ENCODE results near the gene APLNR. TPM values are rescaled to one million over a fixed set of nuclear protein-coding genes. Genes with fewer than 3 reads are reported as not detected.

Gene APLNR
- total and polyA plus RNA-seq, 2 experiments from 2014 or later = 0.18 TPM; not detected in 1

GRCh38 chr11:57205041-57205641, 31.9 kb downstream of the APLNR start:
- no peaks in the 10 kb centered on the region for H3K9me3 ChIP-seq (ENCODE audit: low read depth)
- H3K27me3 ChIP-seq (replicated peaks; ENCODE audit: insufficient read depth) = peaks cover 31% of the 10 kb centered on the region
- H3K9me2 ChIP-seq (ENCODE audit: insufficient read depth) = no peaks in the 10 kb centered on the region
- H3K4me2 ChIP-seq (ENCODE audit: unreplicated experiment) = peak overlapping the region; percentile 25
- H3K4me3 ChIP-seq = no peak overlapping the region
- no peaks in the 10 kb centered on the region for H4K20me1 ChIP-seq (ENCODE audit: insufficient read depth)
- H3K27ac ChIP-seq = no peak overlapping the region
- TF ChIP-seq EZH2phosphoT487 (IDR thresholded peaks at IDR 0.05; ENCODE audit: insufficient read depth, low read depth) = no peak
- TF ChIP-seq EZH2 (IDR thresholded peaks at IDR 0.05; ENCODE audit: insufficient read depth, poor library complexity, severe bottlenecking) = no peak
- DNase-seq = peak; percentile 94
- no peak overlapping the region for H2AFZ ChIP-seq
- in situ Hi-C loops (cut with MboI) = no loop called here
- H3F3A ChIP-seq (ENCODE audit: insufficient read depth) = no peaks in the 10 kb centered on the region
- H3K4me1 ChIP-seq (ENCODE audit: insufficient read depth) = peaks cover 7% of the 10 kb centered on the region
- WGBS, 2 experiments (ENCODE audit: low coverage in 1 of 2, low lambda C conversion rate in 2 of 2, missing lambda C conversion rate in 2 of 2) = 1 to 5% methylated on average over 3 of the region's 3 CpGs
- no peaks in the 10 kb centered on the region for H3K79me2 ChIP-seq (ENCODE audit: insufficient read depth)
- H3K36me3 ChIP-seq (ENCODE audit: low read depth) = no peaks in the 10 kb centered on the region
- no peak overlapping the region for H3K9ac ChIP-seq

- no peak overlapping the region for H2AFZ ChIP-seq
- no peak overlapping the region for H3K27ac ChIP-seq
- H3K4me2 ChIP-seq (ENCODE audit: unreplicated experiment) = no peak overlapping the region
- H3K4me1 ChIP-seq (ENCODE audit: insufficient read depth) = peaks cover 7% of the 10 kb centered on the region
- in situ Hi-C loops (cut with MboI) = no loop called here
- H4K20me1 ChIP-seq (ENCODE audit: insufficient read depth) = no peaks in the 10 kb centered on the region
- no peak for DNase-seq
- H3K9me2 ChIP-seq (ENCODE audit: insufficient read depth) = no peaks in the 10 kb centered on the region
- H3K9me3 ChIP-seq (ENCODE audit: low read depth) = no peaks in the 10 kb centered on the region
- no peaks in the 10 kb centered on the region for H3F3A ChIP-seq (ENCODE audit: insufficient read depth)
- TF ChIP-seq EZH2 (IDR thresholded peaks at IDR 0.05; ENCODE audit: insufficient read depth, poor library complexity, severe bottlenecking) (no peak), EZH2phosphoT487 (IDR thresholded peaks at IDR 0.05; ENCODE audit: insufficient read depth, low read depth) (no peak)
- WGBS, 2 experiments (ENCODE audit: low coverage in 1 of 2, low lambda C conversion rate in 2 of 2, missing lambda C conversion rate in 2 of 2) = 60 to 63% methylated on average over 7 of the region's 7 CpGs
- H3K4me3 ChIP-seq = no peak overlapping the region
- H3K27me3 ChIP-seq (replicated peaks; ENCODE audit: insufficient read depth) = peaks cover 38% of the 10 kb centered on the region
- no peaks in the 10 kb centered on the region for H3K79me2 ChIP-seq (ENCODE audit: insufficient read depth)
- H3K9ac ChIP-seq = no peak overlapping the region
- no peaks in the 10 kb centered on the region for H3K36me3 ChIP-seq (ENCODE audit: low read depth)
These were observed 33.1 kb downstream of the APLNR start for GRCh38 chr11:57203882-57204480.

- TF ChIP-seq EZH2 (IDR thresholded peaks at IDR 0.05; ENCODE audit: insufficient read depth, poor library complexity, severe bottlenecking) = no peak
- no peak for TF ChIP-seq EZH2phosphoT487 (IDR thresholded peaks at IDR 0.05; ENCODE audit: insufficient read depth, low read depth)
- Histone ChIP-seq H3K27me3 (replicated peaks; ENCODE audit: insufficient read depth) (peaks cover 44% of the 10 kb centered on the region), H3K9me2 (ENCODE audit: insufficient read depth) (no peaks in the 10 kb centered on the region), H3K27ac (no peak overlapping the region), H3K79me2 (ENCODE audit: insufficient read depth) (no peaks in the 10 kb centered on the region), H3K4me2 (ENCODE audit: unreplicated experiment) (no peak overlapping the region), H3K9ac (no peak overlapping the region), H3F3A (ENCODE audit: insufficient read depth) (no peaks in the 10 kb centered on the region), H4K20me1 (ENCODE audit: insufficient read depth) (no peaks in the 10 kb centered on the region), H3K4me3 (no peak overlapping the region), H3K4me1 (ENCODE audit: insufficient read depth) (peaks cover 7% of the 10 kb centered on the region), H2AFZ (no peak overlapping the region), H3K9me3 (ENCODE audit: low read depth) (no peaks in the 10 kb centered on the region), H3K36me3 (ENCODE audit: low read depth) (no peaks in the 10 kb centered on the region)
- peak; percentile 8 for DNase-seq
- in situ Hi-C loops (cut with MboI) = no loop called here
- whole genome bisulfite sequencing, 2 experiments (ENCODE audit: low coverage in 1 of 2, low lambda C conversion rate in 2 of 2, missing lambda C conversion rate in 2 of 2) = 14 to 16% methylated on average over 3 of the region's 3 CpGs
These were observed 33.7 kb downstream of the APLNR start for GRCh38 chr11:57203359-57203758.

- no peak for DNase-seq
- H3K9me3 ChIP-seq (ENCODE audit: low read depth) = no peaks in the 10 kb centered on the region
- H3K79me2 ChIP-seq (ENCODE audit: insufficient read depth) = no peaks in the 10 kb centered on the region
- H3K9ac ChIP-seq = no peak overlapping the region
- 60% methylated on average over 10 of the region's 10 CpGs for WGBS, 2 experiments (ENCODE audit: low coverage in 1 of 2, low lambda C conversion rate in 2 of 2, missing lambda C conversion rate in 2 of 2)
- in situ Hi-C loops (cut with MboI) = no loop called here
- H3K4me1 ChIP-seq (ENCODE audit: insufficient read depth) = peaks cover 7% of the 10 kb centered on the region
- H3K27ac ChIP-seq = no peak overlapping the region
- no peaks in the 10 kb centered on the region for H4K20me1 ChIP-seq (ENCODE audit: insufficient read depth)
- no peak overlapping the region for H2AFZ ChIP-seq
- H3F3A ChIP-seq (ENCODE audit: insufficient read depth) = no peaks in the 10 kb centered on the region
- no peak for TF ChIP-seq EZH2phosphoT487 (IDR thresholded peaks at IDR 0.05; ENCODE audit: insufficient read depth, low read depth)
- TF ChIP-seq EZH2 (IDR thresholded peaks at IDR 0.05; ENCODE audit: insufficient read depth, poor library complexity, severe bottlenecking) = no peak
- H3K4me2 ChIP-seq (ENCODE audit: unreplicated experiment) = no peak overlapping the region
- no peaks in the 10 kb centered on the region for H3K9me2 ChIP-seq (ENCODE audit: insufficient read depth)
- H3K36me3 ChIP-seq (ENCODE audit: low read depth) = no peaks in the 10 kb centered on the region
- H3K4me3 ChIP-seq = no peak overlapping the region
- peaks cover 48% of the 10 kb centered on the region for H3K27me3 ChIP-seq (replicated peaks; ENCODE audit: insufficient read depth)
These were observed 34.8 kb downstream of the APLNR start for GRCh38 chr11:57202281-57202680.
